Tibial nerve (tissue), 3 donors: Measurements from ENCODE around the gene MNS1.
"Not testable (repeated sequence)": the region's sequence is repeated elsewhere in the genome, so short reads cannot be mapped to it uniquely, and the experiment has no call there.

Experiments used
- CTCF ChIP-seq, 5 experiments: fragments of 200-600 bp in 3 of 5; fragments of 450-650 bp in 2 of 5; sonication (generic) in 3 of 5; IDR thresholded peaks; one replicate each; pipeline ENCODE4 v1.5.1; 2016 to 2019; ENCODE audit warnings: antibody characterized with exemption in 5 of 5, mild to moderate bottlenecking in 3 of 5, moderate library complexity in 2 of 5
- POLR2A ChIP-seq, 2 donors: fragments of 450-650 bp; IDR thresholded peaks; one replicate each; pipeline ENCODE4 v1.6.1; 2017; ENCODE audit warnings: antibody characterized with exemption in 2 of 2, mild to moderate bottlenecking in 2 of 2, moderate library complexity in 2 of 2

GRCh38 chr15:56397325-56397724, 67.6 kb downstream of the MNS1 start:
- not testable (repeated sequence) for TF ChIP-seq CTCF, POLR2A (IDR thresholded peaks at IDR 0.05)
